Esophagus squamous epithelium (tissue), 5 donors: ENCODE data around the gene DNAJC10. TPM values are rescaled to one million over a fixed set of nuclear protein-coding genes. Genes with fewer than 3 reads are reported as not detected.

Source experiments
- DNase-seq: peaks from one replicate; lab custom pipeline; 2025; lab: John Stamatoyannopoulos, UW
- H3K27ac ChIP-seq, 4 donors: fragments of 200-600 bp; sonication (generic); one replicate each; pipeline ENCODE4 v1.5.1; 2016 to 2019; ENCODE audit warnings: mild to moderate bottlenecking in 1 of 4
- H3K27me3 ChIP-seq, 4 donors: fragments of 200-600 bp; sonication (generic); 1 replicate in 3 of 4; 2 replicates in 1 of 4; pipeline versions ENCODE4 v1.5.1 to v1.6.0; 2017 to 2021; ENCODE audit warnings: antibody characterized with exemption in 1 of 4
- H3K36me3 ChIP-seq, 3 donors: fragments of 200-600 bp; sonication (generic); one replicate each; pipeline ENCODE4 v1.5.1; 2016 to 2019
- H3K4me1 ChIP-seq, 3 donors: fragments of 200-600 bp; sonication (generic); one replicate each; pipeline ENCODE4 v1.5.1; 2017 to 2019
- H3K4me3 ChIP-seq, 4 donors: fragments of 200-600 bp; sonication (generic); 1 replicate in 3 of 4; 2 replicates in 1 of 4; pipeline ENCODE4 v1.5.1; 2016 to 2019; ENCODE audit warnings: mild to moderate bottlenecking in 2 of 4, moderate library complexity in 1 of 4
- H3K9me3 ChIP-seq, 3 donors: fragments of 200-600 bp; sonication (generic); one replicate each; pipeline ENCODE4 v1.5.1; 2016 to 2019
- CTCF ChIP-seq, 6 experiments: fragments of 450-650 bp in 4 of 6; fragments of 200-600 bp in 2 of 6; sonication (generic) in 2 of 6; IDR thresholded peaks; one replicate each; pipeline ENCODE4 v1.5.1; 2016 to 2019; ENCODE audit warnings: antibody characterized with exemption in 6 of 6, mild to moderate bottlenecking in 4 of 6, moderate library complexity in 4 of 6
- POLR2A ChIP-seq, 4 donors: fragments of 450-650 bp; IDR thresholded peaks; one replicate each; pipeline ENCODE4 v1.6.1; 2017; ENCODE audit warnings: antibody characterized with exemption in 4 of 4, mild to moderate bottlenecking in 4 of 4, moderate library complexity in 3 of 4
- WGBS, 2 donors: methylation state at CpG; one replicate each; pipeline ENCODE4 v1.1.5; 2018; 5-methylcytosine and 5-hydroxymethylcytosine counted together
- intact Hi-C: fragments of 100-400 bp; cut with DNase I; formaldehyde crosslinking; loops from one replicate; pipeline ENCODE4 v1.15.0; 2022
- total RNA-seq, 4 donors: library from RNA; depleted of rRNA; stranded (reverse); fragments of >200 nt; gene quantifications; one replicate each; pipeline ENCODE4 v1.1.0, GENCODE V29; 2016
- donor health status: DM: yes; HTN: yes; CAD: no.

The DNAJC10 gene
- total RNA-seq, 4 donors from 2014 or later = 26.0 to 46.0 (median 32.3) TPM

GRCh38 chr2:182798736-182799135 is 82.7 kb downstream of the DNAJC10 start:
- H3K27ac ChIP-seq = no peak overlapping the region
- WGBS, 2 donors = 54 to 67% methylated on average over 2 of the region's 2 CpGs
- TF ChIP-seq POLR2A (IDR thresholded peaks at IDR 0.05) = no peak
- no peak for TF ChIP-seq CTCF (IDR thresholded peaks at IDR 0.05)
- intact Hi-C loops = no loop called here
- no peaks in the 10 kb centered on the region for H3K27me3 ChIP-seq
- no peak overlapping the region for H3K4me3 ChIP-seq
- H3K4me1 ChIP-seq = no peaks in the 10 kb centered on the region
- no peaks in the 10 kb centered on the region for H3K9me3 ChIP-seq
- no peak for DNase-seq
- no peaks in the 10 kb centered on the region for H3K36me3 ChIP-seq

GRCh38 chr2:182804128-182804527 is 88.1 kb downstream of the DNAJC10 start:
- H3K27ac ChIP-seq = no peak overlapping the region
- DNase-seq = no peak
- H3K9me3 ChIP-seq = no peaks in the 10 kb centered on the region
- intact Hi-C loops = no loop called here
- H3K36me3 ChIP-seq = no peaks in the 10 kb centered on the region
- no peaks in the 10 kb centered on the region for H3K27me3 ChIP-seq
- no peak overlapping the region for H3K4me3 ChIP-seq
- no peak for TF ChIP-seq POLR2A (IDR thresholded peaks at IDR 0.05)
- no peak for TF ChIP-seq CTCF (IDR thresholded peaks at IDR 0.05)
- H3K4me1 ChIP-seq = no peaks in the 10 kb centered on the region
- WGBS, 2 donors = 77 to 84% methylated on average over 5 of the region's 5 CpGs

- Histone ChIP-seq H3K36me3 (no peaks in the 10 kb centered on the region), H3K27me3 (no peaks in the 10 kb centered on the region), H3K9me3 (no peaks in the 10 kb centered on the region), H3K4me1 (no peaks in the 10 kb centered on the region), H3K4me3 (no peak overlapping the region), H3K27ac (no peak overlapping the region)
- intact Hi-C loops = no loop called here
- TF ChIP-seq POLR2A (IDR thresholded peaks at IDR 0.05) (no peak), CTCF (IDR thresholded peaks at IDR 0.05) (no peak)
- DNase-seq = no peak
- 38 to 53% methylated on average over 3 of the region's 3 CpGs for WGBS, 2 donors
Measured at GRCh38 chr2:182807319-182807718, 91.3 kb downstream of the DNAJC10 start.

- TF ChIP-seq CTCF (IDR thresholded peaks at IDR 0.05) (no peak), POLR2A (IDR thresholded peaks at IDR 0.05) (no peak)
- WGBS, 2 donors = 82 to 86% methylated on average over 3 of the region's 3 CpGs
- H3K9me3 ChIP-seq = no peaks in the 10 kb centered on the region
- no peak for DNase-seq
- no peak overlapping the region for H3K4me3 ChIP-seq
- H3K36me3 ChIP-seq = no peaks in the 10 kb centered on the region
- no peak overlapping the region for H3K27ac ChIP-seq
- intact Hi-C loops = no loop called here
- H3K4me1 ChIP-seq = no peaks in the 10 kb centered on the region
- no peaks in the 10 kb centered on the region for H3K27me3 ChIP-seq
Measured at GRCh38 chr2:182810087-182810486, 94.0 kb downstream of the DNAJC10 start.

- H3K27me3 ChIP-seq = no peaks in the 10 kb centered on the region
- no peak overlapping the region for H3K27ac ChIP-seq
- intact Hi-C loops = no loop called here
- WGBS, 2 donors = 70% methylated on average over 2 of the region's 6 CpGs; no CpG with 5 or more reads in 1 of the 2 donors
- DNase-seq = no peak
- no peaks in the 10 kb centered on the region for H3K9me3 ChIP-seq
- H3K36me3 ChIP-seq = no peaks in the 10 kb centered on the region
- no peak for TF ChIP-seq POLR2A (IDR thresholded peaks at IDR 0.05)
- no peak for TF ChIP-seq CTCF (IDR thresholded peaks at IDR 0.05)
- no peaks in the 10 kb centered on the region for H3K4me1 ChIP-seq
- H3K4me3 ChIP-seq = no peak overlapping the region
Measured at GRCh38 chr2:182814380-182814779, 98.3 kb downstream of the DNAJC10 start.
